Breast epithelium (tissue), 3 donors: ENCODE data around the gene RBM33.

ENCODE experiments used
- POLR2A ChIP-seq: fragments of 450-650 bp; IDR thresholded peaks from one replicate; pipeline ENCODE4 v1.6.1; 2016; ENCODE audit warnings: antibody characterized with exemption, mild to moderate bottlenecking, moderate library complexity
- POLR2AphosphoS5 ChIP-seq, 3 donors: sonication (generic); formaldehyde crosslinking; IDR thresholded peaks; one replicate each; pipeline ENCODE4 v1.6.1; 2017; ENCODE audit warnings: antibody characterized with exemption in 3 of 3
- TF ChIP-seq, protein P1 (sequence below), 3 donors: fragments of 450-650 bp; IDR thresholded peaks; one replicate each; pipeline ENCODE4 v1.5.1; 2016 to 2017; ENCODE audit warnings: antibody characterized with exemption in 3 of 3, mild to moderate bottlenecking in 3 of 3, moderate library complexity in 3 of 3

DNA sequence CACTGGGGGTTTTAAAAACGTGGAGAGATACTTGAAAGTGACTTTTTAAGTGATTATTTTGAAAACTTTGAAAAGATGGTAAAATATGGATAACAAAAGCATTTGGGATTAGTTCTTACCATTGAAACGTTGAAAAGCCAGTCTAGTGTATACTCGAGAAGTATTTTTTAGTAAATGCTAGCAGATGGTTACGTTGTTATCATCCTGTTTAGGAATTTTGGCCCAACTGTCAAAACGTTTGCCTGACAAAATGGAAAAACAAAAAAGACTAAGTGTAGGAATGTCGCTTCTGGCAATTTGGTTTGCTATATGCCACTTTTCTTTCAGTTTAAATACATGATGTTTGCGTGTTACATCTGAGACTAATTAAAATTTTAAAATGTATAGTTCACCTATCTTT lies 1.2 kb downstream of the RBM33 start:
- TF ChIP-seq, protein P1, sequence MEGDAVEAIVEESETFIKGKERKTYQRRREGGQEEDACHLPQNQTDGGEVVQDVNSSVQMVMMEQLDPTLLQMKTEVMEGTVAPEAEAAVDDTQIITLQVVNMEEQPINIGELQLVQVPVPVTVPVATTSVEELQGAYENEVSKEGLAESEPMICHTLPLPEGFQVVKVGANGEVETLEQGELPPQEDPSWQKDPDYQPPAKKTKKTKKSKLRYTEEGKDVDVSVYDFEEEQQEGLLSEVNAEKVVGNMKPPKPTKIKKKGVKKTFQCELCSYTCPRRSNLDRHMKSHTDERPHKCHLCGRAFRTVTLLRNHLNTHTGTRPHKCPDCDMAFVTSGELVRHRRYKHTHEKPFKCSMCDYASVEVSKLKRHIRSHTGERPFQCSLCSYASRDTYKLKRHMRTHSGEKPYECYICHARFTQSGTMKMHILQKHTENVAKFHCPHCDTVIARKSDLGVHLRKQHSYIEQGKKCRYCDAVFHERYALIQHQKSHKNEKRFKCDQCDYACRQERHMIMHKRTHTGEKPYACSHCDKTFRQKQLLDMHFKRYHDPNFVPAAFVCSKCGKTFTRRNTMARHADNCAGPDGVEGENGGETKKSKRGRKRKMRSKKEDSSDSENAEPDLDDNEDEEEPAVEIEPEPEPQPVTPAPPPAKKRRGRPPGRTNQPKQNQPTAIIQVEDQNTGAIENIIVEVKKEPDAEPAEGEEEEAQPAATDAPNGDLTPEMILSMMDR (IDR thresholded peaks at IDR 0.05) = no peak
- TF ChIP-seq POLR2AphosphoS5 (IDR thresholded peaks at IDR 0.05) = no peak
- no peak for TF ChIP-seq POLR2A
